ENCODE data around the gene GRIA4. TPM values are rescaled to one million over a fixed set of nuclear protein-coding genes. Genes with fewer than 3 reads are reported as not detected.

Gene GRIA4
- total RNA-seq, 4 donors from 2014 or later = not detected

DNA sequence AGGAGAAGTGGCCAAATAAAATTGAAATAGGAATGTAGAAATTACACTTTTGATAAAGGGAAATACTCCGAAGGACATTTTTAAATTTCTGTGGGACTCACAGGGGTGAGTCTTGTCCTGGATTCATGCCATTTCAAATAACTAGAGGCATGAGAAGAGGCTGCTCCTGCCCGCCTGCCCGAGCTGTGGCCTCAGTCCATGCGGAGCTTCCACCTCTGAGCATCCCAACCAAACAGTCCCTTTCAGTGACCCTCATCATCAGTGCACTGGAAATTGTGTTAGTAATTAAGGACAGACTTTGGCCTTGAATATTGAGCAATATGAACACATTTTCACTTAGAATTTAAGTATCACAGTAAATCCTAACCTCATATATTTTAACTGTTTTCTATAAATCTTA lies 25.6 kb downstream of the GRIA4 start:
- 64 to 82% methylated on average over 4 of the region's 4 CpGs for WGBS, 2 donors
- intact Hi-C loops (cut with DNase I) = no loop called here
- Histone ChIP-seq H3K9me3 (no peaks in the 10 kb centered on the region), H3K4me1 (no peaks in the 10 kb centered on the region), H3K36me3 (no peaks in the 10 kb centered on the region), H3K4me3 (no peak overlapping the region), H3K27me3 (no peaks in the 10 kb centered on the region), H3K27ac (no peak overlapping the region)
- DNase-seq = no peak
- TF ChIP-seq CTCF (IDR thresholded peaks at IDR 0.05) (no peak), POLR2A (IDR thresholded peaks at IDR 0.05) (no peak)

GRCh38 chr11:105636496-105636895 lies 26.6 kb downstream of the GRIA4 start:
- Histone ChIP-seq H3K4me1 (no peaks in the 10 kb centered on the region), H3K4me3 (no peak overlapping the region), H3K9me3 (no peaks in the 10 kb centered on the region), H3K27ac (no peak overlapping the region), H3K27me3 (no peaks in the 10 kb centered on the region), H3K36me3 (no peaks in the 10 kb centered on the region)
- DNase-seq = no peak
- TF ChIP-seq POLR2A (IDR thresholded peaks at IDR 0.05) (no peak), CTCF (IDR thresholded peaks at IDR 0.05) (no peak)
- WGBS, 2 donors = 18 to 20% methylated on average over 2 of the region's 2 CpGs
- intact Hi-C loops (cut with DNase I) = no loop called here

DNA sequence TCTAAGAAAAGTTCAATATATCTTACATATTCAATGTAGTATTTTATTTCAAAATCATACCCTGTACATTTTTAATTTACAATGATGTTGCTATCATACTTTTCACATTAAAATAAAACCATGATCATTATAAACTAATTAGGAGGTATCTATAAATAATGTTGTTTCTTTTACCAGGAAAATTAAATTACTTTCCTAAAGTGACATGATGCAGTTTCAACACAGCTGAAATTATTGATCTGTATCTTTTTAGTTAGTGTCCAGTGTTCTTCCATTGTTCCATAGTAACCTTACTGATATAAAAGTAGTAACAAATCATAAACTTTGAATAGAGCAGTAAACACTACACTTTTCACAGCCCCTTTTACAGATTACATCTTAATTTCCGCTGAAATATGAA lies 29.7 kb downstream of the GRIA4 start:
- Histone ChIP-seq H3K4me1 (no peaks in the 10 kb centered on the region), H3K27ac (no peak overlapping the region), H3K9me3 (no peaks in the 10 kb centered on the region), H3K4me3 (no peak overlapping the region), H3K36me3 (no peaks in the 10 kb centered on the region), H3K27me3 (no peaks in the 10 kb centered on the region)
- WGBS, 2 donors = 88% methylated on average over 1 of the region's 1 CpG
- intact Hi-C loops (cut with DNase I) = no loop called here
- DNase-seq = no peak
- no peak for TF ChIP-seq POLR2A (IDR thresholded peaks at IDR 0.05)
- TF ChIP-seq CTCF (IDR thresholded peaks at IDR 0.05) = no peak

DNA sequence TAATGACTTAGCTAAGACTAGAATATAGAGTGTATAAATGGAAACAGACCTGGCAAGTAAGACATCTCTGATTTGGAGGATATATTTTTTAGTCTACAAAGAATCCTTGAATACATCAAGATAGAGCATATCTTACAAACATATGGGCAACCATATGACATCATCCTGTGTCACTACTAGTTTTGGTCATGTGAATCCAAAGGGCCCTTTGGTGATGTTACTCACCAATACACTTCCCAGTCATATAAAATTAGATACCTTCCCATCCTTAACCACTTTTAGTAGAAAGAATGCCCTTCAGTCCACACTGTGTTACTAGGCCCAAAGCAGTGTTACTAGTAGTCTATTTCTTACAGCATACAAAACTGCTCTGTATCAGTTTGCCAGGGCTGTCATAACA lies 31.6 kb downstream of the GRIA4 start:
- Histone ChIP-seq H3K36me3 (no peaks in the 10 kb centered on the region), H3K27me3 (no peaks in the 10 kb centered on the region), H3K4me1 (no peaks in the 10 kb centered on the region), H3K9me3 (no peaks in the 10 kb centered on the region), H3K27ac (no peak overlapping the region), H3K4me3 (no peak overlapping the region)
- TF ChIP-seq POLR2A (IDR thresholded peaks at IDR 0.05) (no peak), CTCF (IDR thresholded peaks at IDR 0.05) (no peak)
- intact Hi-C loops (cut with DNase I) = no loop called here
- no peak for DNase-seq

- Histone ChIP-seq H3K36me3 (no peaks in the 10 kb centered on the region), H3K4me1 (no peaks in the 10 kb centered on the region), H3K27me3 (no peaks in the 10 kb centered on the region), H3K27ac (no peak overlapping the region), H3K9me3 (no peaks in the 10 kb centered on the region), H3K4me3 (no peak overlapping the region)
- intact Hi-C loops (cut with DNase I) = no loop called here
- no peak for TF ChIP-seq POLR2A (IDR thresholded peaks at IDR 0.05)
- TF ChIP-seq CTCF (IDR thresholded peaks at IDR 0.05) = no peak
- DNase-seq = no peak
Observed at GRCh38 chr11:105642870-105643269, 33.0 kb downstream of the GRIA4 start.
